NCI-H146 treated with DMSO at 0.1 percent for 48 hours (cell line): ENCODE data around the gene CHAC2.
"Not testable (repeated sequence)": the region's sequence is repeated elsewhere in the genome, so short reads cannot be mapped to it uniquely, and the experiment has no call there.

Experiments
- DNase-seq: peaks from one replicate; lab custom pipeline; 2025; ENCODE audit not compliant: unreplicated experiment; lab: John Stamatoyannopoulos, UW

The CHAC2 gene

GRCh38 chr2:53767405-53768241 is at the start of gene CHAC2:
Gene CHAC2, plus strand, starts transcription at chr2:53767804. Its CDS starts 83 bp downstream, at chr2:53767887.
- DNase-seq: peak; percentile 80

- not testable (repeated sequence) for DNase-seq
Observed at GRCh38 chr2:53720944-53721343, 46.7 kb upstream of the CHAC2 start.

GRCh38 chr2:53724536-53724935 is 43.1 kb upstream of the CHAC2 start:
- DNase-seq: no peak

DNA sequence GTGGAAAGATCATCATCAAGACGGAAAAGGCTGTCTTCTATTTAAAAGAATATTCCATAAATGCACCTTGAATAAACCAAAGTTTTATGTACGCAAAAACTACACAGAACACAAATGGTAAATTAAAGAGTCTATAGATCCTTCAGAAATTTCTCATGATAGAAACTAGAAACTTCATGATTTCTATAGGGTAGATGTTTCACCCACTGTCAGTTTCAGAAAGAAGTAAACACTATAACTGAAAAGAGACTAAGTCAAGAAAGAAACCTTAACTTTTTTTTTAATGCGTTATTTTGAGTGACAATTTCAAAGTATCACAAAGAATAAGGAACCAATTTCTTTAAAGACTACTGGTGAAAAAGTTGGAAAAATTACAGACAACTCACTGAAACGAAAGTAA is 41.9 kb upstream of the CHAC2 start:
- DNase-seq: no peak

DNA sequence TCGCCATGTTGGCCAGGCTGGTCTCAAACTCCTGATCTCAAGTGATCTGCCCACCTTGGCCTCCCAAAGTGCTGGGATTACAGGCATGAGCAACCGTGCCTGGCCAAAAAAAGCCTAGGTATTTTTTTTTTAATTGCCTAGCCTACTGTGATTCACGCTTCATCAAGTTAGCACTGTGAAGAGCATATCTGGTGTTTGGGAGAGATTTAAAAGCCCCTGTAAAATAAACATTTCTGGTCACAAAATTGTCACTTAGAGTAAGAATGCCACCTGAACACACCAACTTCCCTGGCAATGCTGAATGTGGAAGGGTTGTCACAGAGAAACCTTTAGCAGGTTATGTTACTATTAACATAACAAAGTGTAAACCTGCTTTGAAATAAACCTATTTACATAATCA is 39.7 kb upstream of the CHAC2 start:
- no peak for DNase-seq

GRCh38 chr2:53729143-53729762 is 38.4 kb upstream of the CHAC2 start:
- DNase-seq: no peak

DNA sequence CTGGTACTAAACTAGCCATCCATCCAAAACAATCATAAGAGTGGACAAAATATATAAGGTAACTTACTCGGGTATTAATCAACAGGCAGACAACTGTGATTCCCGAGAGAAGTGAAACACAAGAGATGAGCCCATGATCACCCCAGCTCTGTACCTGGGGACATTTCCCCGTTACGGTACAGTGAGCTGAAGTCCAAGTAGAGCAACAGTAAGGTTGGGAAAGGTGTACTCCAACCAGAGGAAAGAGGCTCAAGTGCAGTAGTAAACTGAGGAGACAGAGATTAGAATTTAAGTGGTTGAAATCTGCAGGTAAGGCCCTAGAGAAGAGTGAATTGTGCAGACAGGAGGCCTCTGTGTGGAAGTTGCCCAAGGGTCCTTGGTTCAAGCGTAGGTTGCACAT is 30.5 kb upstream of the CHAC2 start:
- DNase-seq: no peak

- DNase-seq: no peak
Observed at GRCh38 chr2:53739032-53739431, 28.6 kb upstream of the CHAC2 start.

- peak; percentile 3 for DNase-seq
Observed at GRCh38 chr2:53740170-53740569, 27.4 kb upstream of the CHAC2 start.

DNA sequence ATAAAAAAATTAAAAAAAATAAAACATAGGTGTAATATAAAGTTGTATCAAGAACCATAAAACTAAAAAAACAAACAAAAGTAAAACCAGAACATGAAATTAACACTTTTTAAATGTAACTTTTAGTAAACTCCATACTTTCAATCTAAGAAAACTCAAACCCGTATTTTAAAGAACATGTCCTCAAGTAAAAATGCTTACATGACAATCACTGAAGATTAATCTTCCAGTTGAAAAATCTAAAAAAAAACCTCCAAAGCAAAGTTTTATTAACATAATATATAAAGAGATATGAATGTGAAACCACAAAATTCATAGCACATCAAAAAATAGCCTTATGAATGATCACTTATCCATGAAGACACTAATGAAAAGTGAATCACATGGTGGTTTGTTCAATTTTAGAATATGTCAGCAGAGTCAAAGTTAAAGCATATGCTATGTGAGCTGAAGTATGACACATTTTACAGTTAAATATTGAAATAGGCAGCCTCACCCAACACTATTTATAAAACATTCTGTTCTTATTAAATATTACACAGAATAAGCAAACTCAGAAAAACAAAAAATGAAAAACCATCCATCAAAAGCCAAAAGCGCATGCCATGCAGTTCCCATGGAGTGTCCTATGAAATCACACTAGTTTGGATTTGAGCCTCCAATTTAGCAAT is 23.1 kb upstream of the CHAC2 start:
- DNase-seq: no peak

DNA sequence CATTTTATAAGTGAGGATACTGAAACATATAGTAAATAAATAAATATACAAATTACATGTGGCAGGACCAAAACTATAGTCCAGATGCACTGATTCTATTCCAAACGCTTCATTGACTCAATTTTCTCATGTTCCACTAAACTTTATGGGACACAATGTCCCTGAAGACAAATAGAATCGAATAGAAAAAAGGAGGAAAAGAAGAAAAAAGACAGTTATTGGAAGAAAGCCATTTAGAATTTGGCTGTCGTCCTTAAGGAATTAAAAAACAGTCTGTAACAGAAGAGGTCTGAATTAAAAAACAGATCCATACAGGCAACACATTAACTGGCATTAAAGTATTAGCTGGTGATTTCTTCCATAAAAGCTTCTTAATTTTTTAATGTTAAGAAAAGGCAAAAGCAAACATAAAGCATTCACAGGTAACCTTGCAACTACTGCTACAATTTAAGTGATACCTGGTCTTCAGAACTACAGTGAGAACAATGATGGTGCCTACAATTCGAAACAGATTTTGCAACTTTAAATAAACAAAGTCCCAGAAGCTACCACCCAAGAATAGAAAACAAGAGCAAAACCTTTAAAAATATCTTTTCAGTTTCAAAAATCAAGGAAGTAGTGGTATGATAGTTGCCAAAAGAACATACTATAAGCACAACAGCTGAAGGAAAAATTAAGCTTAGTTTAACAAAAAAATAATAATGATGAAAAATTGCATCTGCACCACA is 17.4 kb upstream of the CHAC2 start:
- no peak for DNase-seq

DNA sequence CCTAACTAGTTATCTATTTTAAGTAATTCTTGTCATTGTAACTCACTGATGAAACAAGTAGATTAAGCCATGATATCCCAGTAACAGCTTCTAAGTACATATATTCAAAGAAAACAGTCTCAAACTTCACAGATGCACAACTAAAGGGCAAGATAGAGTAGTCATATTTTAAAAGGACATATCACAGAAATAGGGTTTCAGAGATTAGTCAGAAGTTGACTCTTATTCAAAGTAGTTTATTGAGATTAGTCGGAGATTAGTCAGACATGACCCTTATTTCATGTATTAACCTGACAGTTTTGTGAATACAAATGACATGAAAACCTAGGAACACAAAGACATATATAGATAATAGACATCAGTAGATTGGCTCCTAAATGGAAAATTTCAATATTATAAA is 15.9 kb upstream of the CHAC2 start:
- no peak for DNase-seq

GRCh38 chr2:53752385-53752784 is 15.2 kb upstream of the CHAC2 start:
- no peak for DNase-seq

DNA sequence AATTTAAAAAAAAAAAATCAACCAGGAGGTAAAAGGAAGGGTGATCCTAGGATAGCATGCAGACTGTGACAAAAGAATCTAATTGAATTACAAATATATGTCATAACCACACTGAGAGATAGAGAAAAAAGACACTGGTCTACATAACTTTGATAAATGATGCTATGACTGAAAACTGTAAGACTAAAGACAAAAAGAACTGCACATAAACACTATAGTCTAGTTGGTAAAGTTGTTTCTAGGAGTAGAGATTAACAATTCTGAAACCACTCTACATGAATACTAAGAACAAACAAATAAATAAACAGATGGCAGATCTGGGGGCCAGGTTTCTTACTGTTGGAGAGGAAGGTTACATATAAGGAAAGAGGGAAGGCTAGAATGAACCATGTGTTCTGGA is 14.6 kb upstream of the CHAC2 start:
- DNase-seq: no peak

DNA sequence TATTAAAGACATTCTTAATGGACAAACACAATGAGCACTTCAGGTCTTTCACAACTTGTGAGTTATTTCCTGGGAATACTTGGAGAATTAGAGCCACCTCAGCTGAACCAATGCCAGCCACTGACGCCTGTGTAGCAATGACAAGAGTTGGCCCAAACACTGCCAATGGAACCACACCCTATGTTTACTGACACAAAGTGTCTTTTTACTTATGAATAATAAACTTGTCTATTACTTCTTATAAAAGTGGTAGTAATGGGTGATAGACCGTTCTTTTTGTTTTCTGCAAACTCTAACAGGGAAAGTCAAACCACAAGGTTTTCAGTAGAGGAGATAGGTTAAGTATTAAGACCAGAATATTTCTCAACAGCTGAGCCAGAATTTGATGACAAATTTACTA is 12.5 kb upstream of the CHAC2 start:
- no peak for DNase-seq

DNA sequence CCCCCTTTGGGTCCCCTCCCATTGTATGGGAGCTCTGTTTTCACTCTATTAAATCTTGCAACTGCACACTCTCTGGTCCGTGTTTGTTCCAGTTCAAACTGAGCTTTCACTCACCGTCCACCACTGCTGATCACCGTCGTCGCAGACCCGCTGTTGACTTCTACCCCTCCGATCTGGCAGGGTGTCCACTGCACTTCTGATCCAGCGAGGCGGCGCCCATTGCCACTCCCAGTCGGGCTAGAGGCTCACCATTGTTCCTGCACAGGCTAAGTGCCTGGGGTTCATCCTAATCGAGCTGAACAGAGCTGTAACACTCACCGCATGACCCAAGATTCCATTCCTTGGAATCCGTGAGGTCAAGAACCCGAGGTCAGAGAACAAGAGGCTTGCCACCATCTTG is 11.0 kb upstream of the CHAC2 start:
- DNase-seq: no peak

- DNase-seq: not testable (repeated sequence)
Observed at GRCh38 chr2:53757206-53757605, 10.4 kb upstream of the CHAC2 start.

DNA sequence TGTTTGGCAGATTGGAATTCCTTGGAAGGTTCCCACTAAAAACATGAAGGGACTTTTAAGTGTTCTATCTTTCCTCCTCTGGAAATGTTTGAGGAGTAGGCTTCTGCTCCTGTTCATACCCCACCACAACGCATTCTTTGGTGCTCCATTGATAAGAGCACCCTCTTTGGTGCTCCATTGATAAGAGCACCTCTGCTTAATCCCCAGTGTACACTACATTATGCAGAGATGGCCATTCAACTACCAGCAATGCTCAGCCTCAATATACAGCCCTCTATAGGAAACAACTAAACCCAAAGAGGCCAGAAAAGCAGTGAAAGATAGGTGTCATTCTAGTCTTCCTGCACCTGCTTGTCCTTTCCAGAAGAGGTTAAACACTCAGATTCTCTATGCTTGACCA is 1.8 kb upstream of the CHAC2 start:
- no peak for DNase-seq

DNA sequence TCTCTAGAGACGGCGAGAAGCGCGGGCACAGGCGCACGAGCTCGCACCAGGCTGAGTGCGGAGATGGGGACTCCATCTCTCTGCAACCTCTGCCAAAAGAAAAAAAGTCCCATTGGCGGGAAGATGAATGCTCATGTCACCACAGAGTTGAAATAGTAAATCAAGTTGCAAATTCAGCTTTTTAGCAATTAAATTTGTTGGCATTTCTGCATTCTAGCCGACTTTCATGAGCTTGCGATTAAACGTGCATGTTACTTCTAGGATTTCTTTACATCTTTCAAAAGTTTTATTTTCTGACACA is 588 bp downstream of the CHAC2 start:
- DNase-seq: no peak

GRCh38 chr2:53769318-53769945 is 1.8 kb downstream of the CHAC2 start:
- no peak for DNase-seq

DNA sequence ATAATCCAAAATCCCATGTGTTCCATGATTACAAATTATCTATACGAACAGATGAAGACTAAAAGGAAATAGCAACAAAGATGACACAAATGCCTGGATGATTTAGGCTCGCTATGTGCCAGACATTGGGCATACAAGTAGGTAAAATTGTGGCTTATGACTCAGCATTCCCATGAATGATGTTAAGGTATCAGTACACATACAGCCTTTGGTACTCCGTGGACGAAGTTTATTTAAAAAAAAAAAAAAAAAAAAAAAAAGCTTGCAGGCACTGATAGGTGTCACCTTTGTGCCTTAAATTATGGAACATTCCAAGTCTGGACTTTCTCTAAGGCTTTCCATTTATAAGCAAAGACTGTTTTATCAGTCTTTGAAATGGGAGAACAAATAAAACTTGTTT is 2.7 kb downstream of the CHAC2 start:
- no peak for DNase-seq
